ENCODE measurements around the gene PRRT3. TPM values are rescaled to one million over a fixed set of nuclear protein-coding genes. Genes with fewer than 3 reads are reported as not detected.
"Not testable (repeated sequence)": the region's sequence is repeated elsewhere in the genome, so short reads cannot be mapped to it uniquely, and the experiment has no call there.

Gene PRRT3
- total RNA-seq, 4 donors from 2014 or later = 1.1 to 2.8 (median 1.3) TPM

- no peak for TF ChIP-seq CTCF (IDR thresholded peaks at IDR 0.05)
- no peak for ATAC-seq (ENCODE audit: low FRiP score)
- DNase-seq (ENCODE audit: low spot score) = no peak
These were observed 11.5 kb downstream of the PRRT3 start for GRCh38 chr3:9940746-9941145.

GRCh38 chr3:9939906-9940305 lies 12.3 kb downstream of the PRRT3 start:
- DNase-seq (ENCODE audit: low spot score); ATAC-seq (ENCODE audit: low FRiP score): not testable (repeated sequence)

- DNase-seq (ENCODE audit: low spot score) (no peak), ATAC-seq (ENCODE audit: low FRiP score) (no peak)
- TF ChIP-seq CTCF (IDR thresholded peaks at IDR 0.05) = no peak
These were observed 13.2 kb downstream of the PRRT3 start for GRCh38 chr3:9938966-9939365.

- no peak for TF ChIP-seq CTCF (IDR thresholded peaks at IDR 0.05)
- DNase-seq (ENCODE audit: low spot score) = no peak
- no peak for ATAC-seq (ENCODE audit: low FRiP score)
These were observed 14.5 kb downstream of the PRRT3 start for GRCh38 chr3:9937486-9938238.

- TF ChIP-seq CTCF (IDR thresholded peaks at IDR 0.05) = no peak
- ATAC-seq (ENCODE audit: low FRiP score) (no peak), DNase-seq (ENCODE audit: low spot score) (no peak)
These were observed 16.2 kb downstream of the PRRT3 start for GRCh38 chr3:9935966-9936510.

- TF ChIP-seq CTCF (IDR thresholded peaks at IDR 0.05) = no peak
- no peak for DNase-seq (ENCODE audit: low spot score)
- ATAC-seq (ENCODE audit: low FRiP score) = no peak
These were observed 17.2 kb downstream of the PRRT3 start for GRCh38 chr3:9934993-9935392.

- DNase-seq (ENCODE audit: low spot score) (no peak), ATAC-seq (ENCODE audit: low FRiP score) (peak; percentile 4)
- TF ChIP-seq CTCF (IDR thresholded peaks at IDR 0.05) = no peak
These were observed 18.0 kb downstream of the PRRT3 start for GRCh38 chr3:9934235-9934621.

All from omental fat pad (tissue), 4 donors.